Gastrocnemius medialis (tissue), 4 donors: ENCODE data around the gene SNTG2.

Experiments used
- CTCF ChIP-seq, 5 experiments: fragments of 450-650 bp in 3 of 5; fragments of 200-600 bp in 2 of 5; sonication (generic) in 2 of 5; IDR thresholded peaks in 4 of 5; conservative IDR thresholded peaks in 1 of 5; 1 replicate in 4 of 5; 2 replicates in 1 of 5; pipeline ENCODE4 v1.5.1; 2016 to 2019; ENCODE audit warnings: antibody characterized with exemption in 5 of 5, mild to moderate bottlenecking in 3 of 5, moderate library complexity in 3 of 5
- POLR2A ChIP-seq, 2 donors: fragments of 450-650 bp; IDR thresholded peaks; one replicate each; pipeline ENCODE4 v1.6.1; 2017; ENCODE audit warnings: antibody characterized with exemption in 2 of 2, mild to moderate bottlenecking in 2 of 2, moderate library complexity in 2 of 2

- TF ChIP-seq CTCF (IDR thresholded peaks at IDR 0.05 in 4 of 5, conservative IDR thresholded peaks at IDR 0.05 in 1 of 5) (no peak), POLR2A (IDR thresholded peaks at IDR 0.05) (no peak)
Observed at GRCh38 chr2:1405967-1406366, 455.3 kb downstream of the SNTG2 start.
